Mononuclear cell (primary cell): Measurements from ENCODE around the gene ADARB2. TPM values are rescaled to one million over a fixed set of nuclear protein-coding genes. Genes with fewer than 3 reads are reported as not detected.

Experiments used
- H3K27me3 ChIP-seq: 2 replicates; pipeline ENCODE4 v1.6.0; 2011; ENCODE audit warnings: low read length, control low read depth; ENCODE audit not compliant: insufficient read depth
- H3K4me1 ChIP-seq: 2 replicates; pipeline ENCODE4 v1.5.1; 2011; ENCODE audit warnings: mild to moderate bottlenecking, low read length, control low read depth; ENCODE audit not compliant: insufficient read depth
- H3K4me3 ChIP-seq: 2 replicates; pipeline ENCODE4 v1.5.1; 2011; ENCODE audit warnings: mild to moderate bottlenecking, low read length, moderate library complexity
- H3K9me3 ChIP-seq: 2 replicates; pipeline ENCODE4 v1.5.1; 2011; ENCODE audit warnings: low read depth, mild to moderate bottlenecking, control low read depth, low read length
- total RNA-seq: library from RNA; depleted of rRNA; stranded (reverse); fragments of >200 nt; gene quantifications from one replicate; pipeline ENCODE4 v1.2.3, GENCODE V29; 2012

Gene ADARB2
- total RNA-seq, 1 donor, result under 0.01 TPM

DNA sequence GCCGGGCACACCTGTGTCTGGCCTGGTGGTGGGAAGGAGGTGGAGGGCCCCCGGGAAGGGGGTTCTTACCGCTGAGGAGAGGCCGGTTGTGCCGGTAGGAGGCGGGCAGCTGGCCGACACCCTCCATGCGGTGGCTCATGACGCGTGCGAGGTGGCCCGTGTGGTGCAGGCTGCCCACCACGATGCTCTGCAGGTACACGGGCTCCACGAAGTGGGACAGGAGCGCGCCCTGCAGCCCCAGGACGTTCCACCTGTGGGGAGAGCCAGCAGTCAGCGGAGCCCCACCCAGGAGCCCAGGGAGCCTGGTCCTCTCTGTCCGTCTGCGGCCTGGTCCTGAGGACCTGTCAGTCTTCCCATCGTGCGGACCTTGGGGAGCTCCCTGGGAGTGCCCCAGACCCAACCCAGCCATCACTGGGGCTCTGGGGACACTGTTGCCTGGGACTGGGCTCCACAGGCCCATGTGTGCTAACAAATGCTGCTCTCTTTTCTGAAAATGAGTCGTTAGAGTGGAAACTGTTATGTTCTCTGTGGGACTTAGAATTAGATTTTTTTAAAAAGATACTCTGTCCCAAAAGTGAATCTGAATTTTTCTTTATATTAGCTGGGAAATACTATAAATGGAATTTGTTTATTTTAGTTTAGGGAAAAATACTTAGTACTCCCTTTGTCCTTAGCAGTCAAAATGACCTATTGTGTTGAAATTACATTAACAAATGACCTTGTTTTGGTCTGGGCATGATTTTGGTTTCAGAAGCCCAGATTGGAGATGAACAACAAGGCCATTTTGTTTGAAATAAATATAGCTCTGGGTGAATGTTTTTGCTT lies 537.2 kb downstream of the ADARB2 start:
- Histone ChIP-seq H3K4me1 (no peaks in the 10 kb centered on the region), H3K4me3 (no peak overlapping the region), H3K9me3 (no peaks in the 10 kb centered on the region), H3K27me3 (no peaks in the 10 kb centered on the region)

DNA sequence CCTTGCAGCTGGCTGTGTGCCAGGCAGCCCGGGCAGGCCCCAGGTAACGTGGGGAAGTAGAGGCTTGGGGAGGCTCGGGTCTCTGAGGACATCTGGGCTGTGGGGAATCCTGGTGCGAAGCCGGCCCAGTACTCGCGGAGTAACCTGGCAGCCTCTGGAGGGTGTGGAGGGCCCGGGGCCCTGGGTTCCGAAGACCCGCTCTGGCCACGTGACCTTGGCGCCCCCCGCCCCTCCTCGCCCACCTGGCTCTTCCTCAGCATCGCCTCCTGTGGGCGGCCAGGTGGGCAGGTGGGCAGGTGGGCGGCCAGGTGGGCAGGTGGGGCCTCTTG lies 538.0 kb downstream of the ADARB2 start:
- H3K27me3 ChIP-seq, result no peaks in the 10 kb centered on the region
- H3K9me3 ChIP-seq, result no peaks in the 10 kb centered on the region
- no peak overlapping the region for H3K4me3 ChIP-seq

DNA sequence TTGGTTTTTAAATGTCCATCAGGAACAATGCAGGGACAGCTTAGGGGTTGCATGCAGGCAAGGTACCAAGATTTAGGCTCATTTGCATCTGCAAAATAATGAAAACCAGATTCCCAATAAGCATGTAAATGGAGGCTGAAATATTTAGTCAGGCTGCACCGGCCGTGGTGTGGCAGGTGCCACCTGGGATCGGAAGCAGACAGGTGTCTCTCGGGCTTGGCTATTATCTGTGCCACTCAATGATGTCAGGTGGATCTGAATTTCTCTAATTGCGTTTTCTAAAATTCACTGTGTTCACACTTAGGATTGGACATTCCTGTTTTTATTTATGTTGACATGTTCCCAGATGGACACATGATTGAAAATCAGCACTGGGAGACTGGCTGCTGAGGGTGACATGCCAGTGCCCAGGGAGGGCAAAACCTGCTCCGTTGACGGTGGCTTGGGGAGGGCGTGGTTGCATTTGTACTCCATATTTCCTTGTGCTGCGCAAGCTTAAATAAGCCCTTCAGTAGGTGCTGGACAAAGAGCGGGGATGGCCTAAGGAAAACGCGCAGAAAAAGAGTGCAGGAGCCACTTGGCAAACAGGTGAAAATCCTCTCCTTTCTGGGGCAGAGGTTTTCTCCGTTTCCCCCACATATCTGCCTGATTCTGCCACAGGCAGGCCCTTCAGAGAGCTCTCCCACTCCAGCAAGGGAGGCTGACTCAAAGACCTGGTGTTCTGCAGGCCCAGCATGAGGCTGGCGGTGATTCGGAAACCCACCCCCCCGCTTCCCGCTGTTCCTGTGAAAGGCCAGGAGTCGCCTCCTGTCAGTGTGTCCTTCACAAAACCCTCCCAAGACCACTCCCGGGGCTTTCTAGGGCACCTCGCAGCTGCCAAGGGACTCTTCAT lies 538.6 kb downstream of the ADARB2 start:
- H3K4me3 ChIP-seq, result no peak overlapping the region
- no peaks in the 10 kb centered on the region for H3K9me3 ChIP-seq
- H3K4me1 ChIP-seq, result no peaks in the 10 kb centered on the region
- no peaks in the 10 kb centered on the region for H3K27me3 ChIP-seq

More for the DNA sequence above, 538.0 kb downstream of the ADARB2 start:
- H3K4me1 ChIP-seq, result no peaks in the 10 kb centered on the region

DNA sequence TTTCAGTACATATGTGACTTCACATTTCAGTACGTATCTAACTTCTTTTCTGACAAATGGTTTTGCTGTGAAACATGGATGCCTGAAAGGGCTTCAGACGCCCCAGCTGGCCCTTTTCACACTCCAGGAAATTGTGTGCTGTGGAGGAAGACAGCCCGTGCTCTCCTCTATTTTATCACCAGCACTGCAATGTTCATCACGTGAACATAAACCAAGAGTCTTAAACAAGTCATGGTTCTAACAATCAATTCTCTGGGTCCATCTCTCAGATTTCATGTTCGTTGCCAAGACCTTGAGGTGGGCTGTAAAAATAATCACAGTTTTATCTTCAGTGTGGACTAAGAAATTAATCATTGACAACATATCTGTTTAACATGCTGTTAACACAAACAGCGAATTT lies 539.9 kb downstream of the ADARB2 start:
- H3K4me1 ChIP-seq, result no peaks in the 10 kb centered on the region
- H3K9me3 ChIP-seq, result no peaks in the 10 kb centered on the region
- no peaks in the 10 kb centered on the region for H3K27me3 ChIP-seq
- H3K4me3 ChIP-seq, result no peak overlapping the region

DNA sequence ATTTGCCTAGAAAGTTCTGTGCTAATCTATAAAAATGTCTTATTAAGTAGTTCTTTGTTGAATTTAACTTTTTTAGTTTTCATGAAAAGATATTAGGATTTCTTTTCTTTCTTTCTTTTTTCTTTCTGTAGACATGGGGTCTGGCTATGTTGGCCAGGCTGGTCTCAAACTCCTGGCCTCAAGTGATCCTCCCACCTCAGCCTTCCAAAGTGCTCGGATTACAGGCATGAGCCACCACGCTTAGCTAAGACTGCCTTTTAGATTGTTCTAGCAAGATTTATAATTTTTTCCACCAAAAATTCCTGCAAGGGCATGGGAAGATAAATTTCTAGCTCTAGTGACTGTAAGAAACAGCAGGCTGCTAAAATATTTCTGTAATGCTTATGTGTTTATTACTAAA lies 540.7 kb downstream of the ADARB2 start:
- H3K4me1 ChIP-seq, result no peaks in the 10 kb centered on the region
- H3K4me3 ChIP-seq, result no peak overlapping the region
- no peaks in the 10 kb centered on the region for H3K27me3 ChIP-seq
- no peaks in the 10 kb centered on the region for H3K9me3 ChIP-seq

DNA sequence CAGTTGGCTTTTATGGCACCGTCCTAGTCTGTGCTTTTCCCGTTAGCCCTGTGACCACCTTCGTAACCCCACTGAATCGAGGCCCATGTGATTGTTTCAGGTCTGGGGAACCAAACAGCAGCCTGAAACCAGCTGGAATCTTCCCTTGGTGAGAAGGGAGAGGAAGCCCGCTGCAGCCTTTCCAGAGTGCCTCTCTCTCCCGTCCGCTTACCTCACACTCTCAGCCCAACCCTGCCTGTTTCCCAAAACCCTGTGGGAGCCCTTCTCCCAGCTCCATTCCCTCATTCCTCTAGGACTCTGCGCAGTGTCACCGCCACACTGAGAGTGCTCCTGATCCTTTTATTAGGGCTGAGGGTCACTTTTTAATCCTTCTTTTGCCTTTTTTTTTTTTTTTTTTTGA lies 541.5 kb downstream of the ADARB2 start:
- H3K4me1 ChIP-seq, result no peaks in the 10 kb centered on the region
- H3K4me3 ChIP-seq, result no peak overlapping the region
- H3K27me3 ChIP-seq, result no peaks in the 10 kb centered on the region
- no peaks in the 10 kb centered on the region for H3K9me3 ChIP-seq

DNA sequence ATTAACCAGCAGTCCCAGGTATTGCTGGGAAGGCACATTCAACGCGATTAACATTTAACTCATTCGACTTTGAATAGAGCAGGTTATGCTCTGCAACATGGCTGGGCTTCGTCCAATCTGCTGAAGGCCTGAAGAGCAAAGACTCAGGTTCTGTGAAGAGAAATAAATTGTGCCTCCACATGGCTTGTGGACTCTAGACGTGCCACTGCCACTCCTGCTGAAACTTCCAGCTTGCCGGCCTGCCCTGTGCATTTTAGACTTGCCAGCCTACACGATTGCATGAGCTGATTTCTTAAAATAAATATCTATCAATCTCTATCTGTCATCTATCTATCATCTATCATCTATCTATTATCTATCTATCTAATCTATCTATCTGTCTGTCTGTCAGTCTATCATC lies 543.2 kb downstream of the ADARB2 start:
- no peaks in the 10 kb centered on the region for H3K9me3 ChIP-seq
- H3K4me3 ChIP-seq, result no peak overlapping the region
- no peaks in the 10 kb centered on the region for H3K4me1 ChIP-seq
- H3K27me3 ChIP-seq, result no peaks in the 10 kb centered on the region

DNA sequence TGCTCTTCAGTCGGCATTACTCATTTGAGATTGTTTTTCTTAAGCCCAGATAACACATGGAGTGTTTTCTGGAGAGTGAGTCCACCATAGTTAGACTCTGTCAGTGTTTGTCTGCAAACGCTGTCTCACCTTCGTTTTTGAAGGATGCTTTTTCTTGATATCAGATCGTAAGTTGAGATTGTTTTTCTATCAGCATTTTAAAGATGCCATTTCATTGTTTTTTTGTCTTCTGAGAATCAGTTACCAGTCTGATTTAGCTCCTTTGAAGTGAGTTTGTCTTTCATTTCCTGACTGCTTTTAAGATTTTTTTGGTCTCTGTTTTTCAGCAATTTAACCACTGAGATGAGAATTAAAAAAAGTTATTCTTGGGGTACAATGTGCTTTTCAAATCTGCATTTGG lies 543.8 kb downstream of the ADARB2 start:
- no peaks in the 10 kb centered on the region for H3K4me1 ChIP-seq
- no peaks in the 10 kb centered on the region for H3K9me3 ChIP-seq
- no peak overlapping the region for H3K4me3 ChIP-seq
- H3K27me3 ChIP-seq, result no peaks in the 10 kb centered on the region

DNA sequence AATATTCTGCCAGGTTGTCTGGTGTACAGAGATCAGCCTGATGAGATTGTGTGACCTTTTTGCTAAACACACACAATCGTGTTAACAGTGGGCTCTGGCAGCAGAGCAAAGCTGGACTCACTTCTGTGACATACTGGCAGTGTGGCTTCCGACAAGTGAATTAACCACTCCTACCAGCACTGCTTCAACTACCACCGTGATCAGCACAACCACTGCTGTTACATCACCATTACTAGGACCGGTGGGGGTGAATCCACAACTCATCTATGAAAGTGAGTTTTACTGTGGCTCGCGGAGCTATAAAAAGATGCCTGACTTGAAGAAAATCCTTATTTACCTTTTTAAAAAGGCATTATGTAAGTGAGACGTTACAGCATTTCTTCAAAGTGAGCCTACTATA lies 545.6 kb downstream of the ADARB2 start:
- no peak overlapping the region for H3K4me3 ChIP-seq
- no peaks in the 10 kb centered on the region for H3K27me3 ChIP-seq
- H3K9me3 ChIP-seq, result no peaks in the 10 kb centered on the region
- no peaks in the 10 kb centered on the region for H3K4me1 ChIP-seq

DNA sequence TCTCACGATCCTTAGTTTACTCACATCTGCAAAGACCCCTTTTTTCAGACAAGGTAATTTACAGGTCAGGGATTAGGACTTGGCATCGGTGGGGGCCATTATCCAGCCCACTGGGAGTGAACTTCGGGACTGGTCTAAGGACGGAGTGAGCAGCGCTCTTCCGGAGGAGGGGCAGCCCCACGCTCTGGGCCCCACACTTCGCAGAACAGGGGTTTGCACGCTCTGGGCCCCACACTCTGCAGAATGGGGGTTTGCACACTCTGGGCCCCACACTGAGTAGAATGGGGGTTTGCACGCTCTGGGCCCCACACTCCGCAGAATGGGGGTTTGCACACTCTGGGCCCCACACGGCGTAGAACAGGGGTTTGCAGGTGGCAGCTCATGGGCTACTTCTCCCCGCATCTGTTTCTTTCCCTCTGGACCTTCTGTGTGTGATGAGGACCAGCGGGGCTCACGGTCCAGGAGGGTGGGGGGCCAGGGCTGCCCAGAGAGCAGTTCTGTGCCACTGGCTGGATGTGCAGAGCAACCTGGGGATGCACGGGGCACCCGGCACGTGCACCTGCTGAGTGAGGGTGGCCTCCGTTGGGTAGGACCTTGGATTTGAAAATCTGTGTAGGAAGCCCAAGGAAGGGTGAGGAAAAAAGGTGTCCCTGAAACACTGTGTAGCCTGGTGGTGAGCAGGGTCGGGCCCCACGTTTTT lies 546.4 kb downstream of the ADARB2 start:
- H3K9me3 ChIP-seq, result no peaks in the 10 kb centered on the region
- H3K27me3 ChIP-seq, result no peaks in the 10 kb centered on the region
- no peaks in the 10 kb centered on the region for H3K4me1 ChIP-seq
- no peak overlapping the region for H3K4me3 ChIP-seq

DNA sequence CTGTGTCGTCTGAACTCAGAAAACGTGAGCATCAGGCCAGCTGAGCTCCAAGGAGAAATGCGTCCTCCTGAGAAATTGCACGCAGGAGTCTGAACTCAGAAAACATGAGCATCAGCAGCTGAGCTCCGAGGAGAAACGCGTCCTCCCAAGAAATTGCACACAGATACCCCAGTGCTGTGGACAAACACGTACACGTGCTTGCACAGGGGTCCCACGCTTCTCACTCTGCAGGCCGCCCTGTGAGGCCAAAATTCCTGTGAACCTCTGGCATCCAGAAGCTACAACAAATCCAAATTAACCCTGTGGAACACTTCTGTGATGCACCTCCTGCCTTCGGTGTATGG lies 547.3 kb downstream of the ADARB2 start:
- Histone ChIP-seq H3K27me3 (no peaks in the 10 kb centered on the region), H3K4me1 (no peaks in the 10 kb centered on the region), H3K9me3 (no peaks in the 10 kb centered on the region), H3K4me3 (no peak overlapping the region)

DNA sequence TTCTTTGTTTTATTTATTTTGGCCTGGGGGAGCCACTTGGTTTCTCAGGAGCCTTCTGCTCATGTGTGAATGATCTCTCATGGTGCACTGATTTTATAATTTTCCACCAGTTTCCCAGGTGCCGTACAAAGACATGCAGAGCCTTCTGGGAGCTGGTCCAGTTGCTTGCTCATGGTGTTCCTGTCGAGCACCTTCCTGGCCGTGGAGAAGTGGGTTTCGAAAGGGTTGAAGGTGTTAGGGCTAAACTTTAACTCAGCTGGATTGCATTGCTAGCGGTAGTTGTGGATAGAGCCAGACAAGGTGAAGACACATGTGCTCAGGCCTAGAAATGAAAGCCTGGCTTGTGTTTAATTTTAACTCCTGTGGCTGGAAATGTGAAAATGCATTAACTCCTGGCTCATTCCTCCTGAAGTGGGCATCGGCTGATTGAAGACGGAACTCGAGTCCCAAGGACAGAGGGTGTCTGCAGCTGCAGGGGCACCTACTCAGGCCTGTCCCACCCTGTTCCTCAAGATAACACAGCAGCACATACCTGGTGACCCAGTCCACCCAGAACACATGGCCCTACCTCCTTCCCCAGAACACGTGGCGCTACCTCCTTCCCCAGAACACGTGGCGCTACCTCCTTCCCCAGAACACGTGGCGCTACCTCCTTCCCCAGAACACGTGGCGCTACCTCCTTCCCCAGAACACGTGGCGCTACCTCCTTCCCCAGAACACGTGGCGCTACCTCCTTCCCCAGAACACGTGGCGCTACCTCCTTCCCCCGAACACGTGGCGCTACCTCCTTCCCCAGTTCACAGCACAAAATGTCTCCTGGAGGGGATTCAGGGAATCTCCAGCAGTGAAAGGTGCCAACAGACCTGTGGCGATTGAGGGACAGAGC lies 547.9 kb downstream of the ADARB2 start:
- H3K27me3 ChIP-seq, result no peaks in the 10 kb centered on the region
- H3K4me3 ChIP-seq, result no peak overlapping the region
- no peaks in the 10 kb centered on the region for H3K9me3 ChIP-seq
- H3K4me1 ChIP-seq, result no peaks in the 10 kb centered on the region

DNA sequence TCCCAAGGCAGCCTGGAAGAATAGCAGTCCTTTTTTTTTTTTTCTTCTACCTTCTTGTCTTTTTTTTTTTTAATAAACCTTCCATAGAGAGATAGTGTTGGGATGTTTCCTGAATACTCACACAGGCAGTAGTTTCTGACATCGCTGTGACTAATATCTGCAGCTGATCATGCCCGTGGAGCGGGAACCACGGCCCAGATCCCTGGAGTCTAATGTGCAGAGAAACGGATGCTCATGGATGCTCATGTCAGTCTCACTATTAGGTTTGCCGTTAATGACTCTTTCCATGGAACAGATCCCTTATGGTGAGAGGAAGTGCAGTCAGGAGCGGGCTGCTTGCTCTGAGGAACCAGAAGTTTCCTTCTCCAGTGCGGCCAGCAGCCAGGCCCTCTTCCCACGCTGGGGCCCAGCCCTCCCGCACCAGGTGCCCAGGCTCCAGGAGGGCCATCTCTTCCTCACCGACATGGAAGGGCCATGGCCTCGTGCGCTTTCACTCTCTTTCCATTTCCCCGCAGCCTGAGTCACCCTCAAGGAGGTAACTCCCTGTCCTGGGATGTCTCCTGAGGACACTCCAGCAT lies 548.7 kb downstream of the ADARB2 start:
- H3K27me3 ChIP-seq, result no peaks in the 10 kb centered on the region
- H3K4me1 ChIP-seq, result no peaks in the 10 kb centered on the region
- H3K4me3 ChIP-seq, result no peak overlapping the region
- no peaks in the 10 kb centered on the region for H3K9me3 ChIP-seq

DNA sequence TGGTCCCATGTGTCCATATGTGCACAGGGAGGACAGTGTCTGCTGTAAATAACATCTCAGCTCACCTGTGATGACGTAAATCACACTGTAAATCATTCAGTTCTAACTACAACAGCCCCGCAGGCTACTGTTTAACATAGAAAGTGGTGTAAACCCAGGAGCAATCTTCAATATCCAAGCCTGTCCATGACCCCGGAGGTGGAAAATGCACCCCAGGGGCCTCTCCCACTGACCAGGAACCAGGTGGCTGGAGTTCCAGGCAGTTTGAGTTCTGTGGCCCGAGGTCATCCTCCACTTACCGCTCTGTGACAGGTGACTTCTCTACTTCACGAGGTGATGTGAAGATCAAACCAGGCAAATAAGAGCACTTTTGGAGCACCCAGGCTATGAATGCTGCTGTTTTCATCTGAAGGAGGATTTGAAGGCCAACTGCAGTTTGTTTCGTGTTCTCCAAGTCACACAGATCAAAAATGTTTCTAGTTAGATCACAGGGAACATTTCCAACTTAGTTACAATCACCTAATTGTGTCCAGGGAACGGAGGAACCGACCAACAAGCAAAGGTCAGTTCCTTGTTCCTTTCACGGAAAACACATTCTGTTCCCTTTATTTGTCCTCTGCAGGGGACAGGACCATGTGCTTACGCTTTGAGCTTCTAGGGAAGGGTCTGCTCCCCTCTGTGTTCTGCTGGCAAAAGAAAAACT lies 549.3 kb downstream of the ADARB2 start:
- Histone ChIP-seq H3K27me3 (no peaks in the 10 kb centered on the region), H3K4me1 (no peaks in the 10 kb centered on the region), H3K9me3 (no peaks in the 10 kb centered on the region), H3K4me3 (no peak overlapping the region)
